IMR-90 (cell line): ENCODE data around the gene SPSB4. TPM values are rescaled to one million over a fixed set of nuclear protein-coding genes. Genes with fewer than 3 reads are reported as not detected.

Experiments
- ATAC-seq: fragments of 200-7000 bp; cut with Tn5 transposase; 2 replicates; pipeline ENCODE4 v1.9.1; 2020; ENCODE audit warnings: low read depth, mild to moderate bottlenecking, moderate library complexity
- BruUV-seq: library from RNA; stranded (reverse); fragments of 400-500 nt; replicated peaks from 2 replicates; lab custom pipeline; 2021; lab: Mats Ljungman, UMichigan
- CTCF ChIA-PET: fragments of 300-600 bp; formaldehyde crosslinking; extraction: SDS; loops from one replicate; lab custom pipeline; 2021; ENCODE audit warnings: antibody characterized with exemption; lab: Yijun Ruan, JAX
- POLR2A ChIA-PET: fragments of 300-600 bp; sonication (Branson Sonifier 250); formaldehyde crosslinking; loops from one replicate; lab custom pipeline; 2022; ENCODE audit warnings: antibody characterized with exemption; ENCODE audit not compliant: unreplicated experiment; lab: Charles Lee
- DNase-seq: peaks from one replicate; pipeline ENCODE4 v3.0.0; 2013
- H2AFZ ChIP-seq: replicated peaks from 2 replicates; pipeline ENCODE3; 2013; ENCODE audit warnings: low read length, mild to moderate bottlenecking; ENCODE audit not compliant: poor library complexity
- H2AK5ac ChIP-seq: 2 replicates; pipeline ENCODE4 v1.6.1; 2013; ENCODE audit warnings: low read depth, low read length, inconsistent platforms
- H2AK9ac ChIP-seq: replicated peaks from 2 replicates; pipeline ENCODE3; 2013; ENCODE audit warnings: mild to moderate bottlenecking, low read depth, low read length, moderate library complexity; ENCODE audit not compliant: poor library complexity
- H2BK120ac ChIP-seq: 2 replicates; pipeline ENCODE4 v1.6.1; 2013; ENCODE audit warnings: low read depth, low read length, inconsistent platforms
- H2BK15ac ChIP-seq: 3 replicates; pipeline ENCODE4 v1.6.1; 2013; ENCODE audit warnings: low read depth, low read length, inconsistent platforms
- H2BK20ac ChIP-seq: 2 replicates; pipeline ENCODE4 v1.6.1; 2013; ENCODE audit warnings: low read depth, mild to moderate bottlenecking, inconsistent platforms, low read length, moderate library complexity
- H2BK5ac ChIP-seq: 2 replicates; pipeline ENCODE4 v1.6.1; 2013; ENCODE audit warnings: mild to moderate bottlenecking, low read depth, low read length, inconsistent platforms; ENCODE audit not compliant: poor library complexity, severe bottlenecking
- H3K14ac ChIP-seq: replicated peaks from 2 replicates; pipeline ENCODE4 v1.6.1; 2013; ENCODE audit warnings: low read depth, low read length, inconsistent platforms
- H3K18ac ChIP-seq: 2 replicates; pipeline ENCODE4 v1.6.1; 2013; ENCODE audit warnings: low read depth, low read length, control low read depth
- H3K23ac ChIP-seq: 2 replicates; pipeline ENCODE4 v1.6.1; 2013; ENCODE audit warnings: low read depth, low read length, inconsistent platforms
- H3K27ac ChIP-seq: 2 replicates; pipeline ENCODE4 v1.5.1; 2013; ENCODE audit warnings: mild to moderate bottlenecking, control low read depth, low read length; ENCODE audit not compliant: insufficient read depth
- H3K27me3 ChIP-seq: 2 replicates; pipeline ENCODE4 v1.6.1; 2013; ENCODE audit warnings: low read length; ENCODE audit not compliant: control insufficient read depth, insufficient read depth
- H3K36me3 ChIP-seq: 2 replicates; pipeline ENCODE4 v1.6.1; 2013; ENCODE audit warnings: low read length, mixed read lengths; ENCODE audit not compliant: control insufficient read depth, insufficient read depth
- H3K4ac ChIP-seq: 2 replicates; pipeline ENCODE4 v1.6.1; 2013; ENCODE audit warnings: low read depth, low read length, inconsistent platforms
- H3K4me1 ChIP-seq: 2 replicates; pipeline ENCODE4 v1.6.1; 2013; ENCODE audit warnings: low read length, mixed read lengths; ENCODE audit not compliant: control insufficient read depth, insufficient read depth
- H3K4me2 ChIP-seq: 2 replicates; pipeline ENCODE4 v1.6.1; 2013; ENCODE audit warnings: low read depth, mild to moderate bottlenecking, control low read depth, low read length, moderate library complexity
- H3K4me3 ChIP-seq: 2 replicates; pipeline ENCODE4 v1.5.1; 2013; ENCODE audit warnings: low read depth, mild to moderate bottlenecking, control low read depth, low read length, moderate library complexity; ENCODE audit not compliant: insufficient read depth
- H3K56ac ChIP-seq: 2 replicates; pipeline ENCODE4 v1.6.1; 2013; ENCODE audit warnings: low read length, inconsistent platforms; ENCODE audit not compliant: insufficient read depth; ENCODE audit errors: extremely low read depth
- H3K79me1 ChIP-seq, 2 experiments: 2 replicates each; pipeline ENCODE4 v1.6.1; 2013; ENCODE audit warnings: low read length in 2 of 2, inconsistent platforms in 1 of 2, low read depth in 1 of 2
- H3K9ac ChIP-seq: 2 replicates; pipeline ENCODE4 v1.6.1; 2013; ENCODE audit warnings: low read depth, low read length, control low read depth
- H3K9me1 ChIP-seq: 2 replicates; pipeline ENCODE4 v1.6.1; 2013; ENCODE audit warnings: low read length, inconsistent platforms; ENCODE audit not compliant: insufficient read depth
- H3K9me3 ChIP-seq: 2 replicates; pipeline ENCODE4 v1.6.1; 2013; ENCODE audit warnings: low read length; ENCODE audit not compliant: control insufficient read depth, insufficient read depth
- H4K20me1 ChIP-seq: 2 replicates; pipeline ENCODE4 v1.6.1; 2013; ENCODE audit warnings: low read length, inconsistent platforms; ENCODE audit not compliant: insufficient read depth
- H4K5ac ChIP-seq: 2 replicates; pipeline ENCODE4 v1.6.1; 2013; ENCODE audit warnings: mild to moderate bottlenecking, low read depth, low read length, control low read depth
- H4K8ac ChIP-seq, 2 experiments: 2 replicates each; pipeline ENCODE4 v1.6.1; 2013; ENCODE audit warnings: low read depth in 2 of 2, low read length in 2 of 2, control low read depth in 1 of 2, inconsistent platforms in 1 of 2
- H4K91ac ChIP-seq: 2 replicates; pipeline ENCODE4 v1.6.1; 2013; ENCODE audit warnings: low read depth, low read length, inconsistent platforms; ENCODE audit not compliant: insufficient read depth
- BHLHE40 ChIP-seq: fragments of 150-350 bp; IDR thresholded peaks from 2 replicates; pipeline ENCODE4 v1.6.1; 2016; ENCODE audit warnings: mild to moderate bottlenecking, low read depth, low read length
- CEBPB ChIP-seq: IDR thresholded peaks from 2 replicates; pipeline ENCODE4 v1.6.1; 2012; ENCODE audit warnings: low read depth, low read length, improper control_type of control experiment
- CHD1 ChIP-seq: IDR thresholded peaks from 2 replicates; pipeline ENCODE4 v1.6.1; 2012; ENCODE audit warnings: low read depth, low read length, improper control_type of control experiment
- CTCF ChIP-seq: conservative IDR thresholded peaks from 2 replicates; pipeline ENCODE4 v1.5.1; 2012; ENCODE audit warnings: mild to moderate bottlenecking, low read depth, low read length, improper control_type of control experiment
- ELK1 ChIP-seq: fragments of 150-350 bp; IDR thresholded peaks from 2 replicates; pipeline ENCODE4 v1.6.1; 2016; ENCODE audit warnings: low read depth, mild to moderate bottlenecking, low read length, moderate library complexity, borderline replicate concordance
- FOS ChIP-seq: fragments of 150-350 bp; IDR thresholded peaks from 2 replicates; pipeline ENCODE4 v1.6.1; 2016; ENCODE audit warnings: low read depth, low read length
- MAFK ChIP-seq: IDR thresholded peaks from 2 replicates; pipeline ENCODE4 v1.6.1; 2012; ENCODE audit warnings: low read depth, low read length, improper control_type of control experiment
- MAZ ChIP-seq: IDR thresholded peaks from 2 replicates; pipeline ENCODE4 v1.6.1; 2012; ENCODE audit warnings: low read depth, mild to moderate bottlenecking, low read length, improper control_type of control experiment, moderate library complexity, borderline replicate concordance
- MXI1 ChIP-seq: IDR thresholded peaks from 2 replicates; pipeline ENCODE4 v1.6.1; 2012; ENCODE audit warnings: low read depth, mild to moderate bottlenecking, low read length, moderate library complexity, borderline replicate concordance
- NFE2L2 ChIP-seq: fragments of 150-350 bp; IDR thresholded peaks from 2 replicates; pipeline ENCODE4 v1.6.1; 2016; ENCODE audit warnings: low read depth, mild to moderate bottlenecking, low read length
- POLR2A ChIP-seq: IDR thresholded peaks from 2 replicates; pipeline ENCODE4 v1.6.1; 2012; ENCODE audit warnings: mild to moderate bottlenecking, low read depth, low read length
- RAD21 ChIP-seq: IDR thresholded peaks from 2 replicates; pipeline ENCODE4 v1.6.1; 2012; ENCODE audit warnings: low read length, improper control_type of control experiment
- RCOR1 ChIP-seq: IDR thresholded peaks from 2 replicates; pipeline ENCODE4 v1.6.1; 2012; ENCODE audit warnings: mild to moderate bottlenecking, low read length, improper control_type of control experiment; ENCODE audit not compliant: insufficient replicate concordance
- RFX5 ChIP-seq: IDR thresholded peaks from 2 replicates; pipeline ENCODE4 v1.8.0; 2012; ENCODE audit warnings: low read depth, mild to moderate bottlenecking, low read length, moderate library complexity
- SMC3 ChIP-seq: fragments of 150-350 bp; IDR thresholded peaks from 2 replicates; pipeline ENCODE4 v1.6.1; 2016; ENCODE audit warnings: low read depth, mild to moderate bottlenecking, antibody characterized with exemption, low read length, moderate library complexity
- USF2 ChIP-seq: fragments of 150-350 bp; IDR thresholded peaks from 2 replicates; pipeline ENCODE4 v1.6.1; 2017; ENCODE audit warnings: mild to moderate bottlenecking, antibody characterized with exemption, low read length, low read depth
- WGBS, 2 experiments: methylation state at CpG; one replicate each; pipeline versions ENCODE4 v1.1.5 to v1.1.7; 2013; ENCODE audit warnings: missing lambda C conversion rate in 2 of 2; ENCODE audit not compliant: insufficient read length in 1 of 2; ENCODE audit errors: extremely low coverage in 2 of 2; 5-methylcytosine and 5-hydroxymethylcytosine counted together
- dilution Hi-C: fragments of 300-500 bp; cut with HindIII; formaldehyde crosslinking; loops from one replicate; pipeline ENCODE4 v1.14.3; 2018; ENCODE audit warnings: low sequenced_read_pairs; ENCODE audit not compliant: unreplicated experiment
- in situ Hi-C: fragments of 300-500 bp; cut with MboI; formaldehyde crosslinking; loops from 3 replicates; pipeline ENCODE4 v1.14.3; 2019; ENCODE audit warnings: low sequenced_read_pairs, inconsistent platforms, mixed read lengths
- intact Hi-C: fragments of 100-400 bp; cut with micrococcal nuclease; formaldehyde crosslinking; loops from 2 replicates; pipeline ENCODE4 v1.10.0; 2022
- polyA plus RNA-seq, 3 experiments: library from polyadenylated mRNA; depleted of rRNA; stranded (reverse); fragments of >200 nt; gene quantifications; 2 replicates each; pipeline ENCODE4 v1.2.3, GENCODE V29; 2012; ENCODE audit warnings: low replicate concordance in 1 of 3
- total RNA-seq: library from RNA; depleted of rRNA; stranded (reverse); fragments of >200 nt; gene quantifications from 2 replicates; pipeline ENCODE4 v1.2.3, GENCODE V29; 2012

Gene SPSB4
- total and polyA plus RNA-seq, 2 of the 4 experiments (the other 2 are of a cell fraction): not detected

- no peak for ATAC-seq
- intact Hi-C loops: no loop called here
- Histone ChIP-seq H3K23ac (no peak overlapping the region), H3K4me3 (no peak overlapping the region), H3K9me3 (no peaks in the 10 kb centered on the region; the same call in 1 of the 2 replicates), H3K27ac (no peak overlapping the region), H2BK5ac (no peak overlapping the region), H3K14ac (no peak overlapping the region), H3K79me1 (no peaks in the 10 kb centered on the region), H3K4me2 (no peak overlapping the region), H3K27me3 (peaks cover 21% of the 10 kb centered on the region), H3K18ac (no peak overlapping the region), H4K91ac (no peak overlapping the region), H3K9me1 (no peaks in the 10 kb centered on the region), H2AK9ac (no peak overlapping the region), H4K5ac (no peak overlapping the region), H3K56ac (no peak overlapping the region), H3K4me1 (no peaks in the 10 kb centered on the region), H4K8ac (no peak overlapping the region), H2BK20ac (no peak overlapping the region), H3K36me3 (no peaks in the 10 kb centered on the region), H4K20me1 (no peaks in the 10 kb centered on the region), H3K4ac (no peak overlapping the region), H2BK15ac (no peak overlapping the region), H2BK120ac (no peak overlapping the region), H2AK5ac (no peak overlapping the region), H2AFZ (no peak overlapping the region), H3K9ac (no peak overlapping the region)
- ChIA-PET POLR2A (no interaction called here), CTCF (interaction anchor here (1.8 kb wide), 1 partner anchor 10 kb away, joined by 5 read pairs; no protein-coding TSS in a partner anchor)
- dilution Hi-C loops: loop anchor here (25.0 kb wide), 1 partner anchor 195 kb away; no protein-coding TSS in a partner anchor
- DNase-seq: no peak
- WGBS, 2 experiments: 21% methylated on average over 2 of the region's 3 CpGs; no CpG with 5 or more reads in 1 of the 2 experiments
- no TSS peak for BruUV-seq
- TF ChIP-seq RAD21 (no peak), ELK1 (no peak), FOS (no peak), USF2 (no peak), SMC3 (no peak), RCOR1 (no peak), CTCF (no peak), NFE2L2 (no peak), BHLHE40 (no peak), POLR2A (no peak), MXI1 (no peak), RFX5 (no peak), MAFK (no peak), CEBPB (no peak), MAZ (no peak), CHD1 (no peak)
- in situ Hi-C loops: no loop called here
Measured at GRCh38 chr3:141181819-141182218, 130.7 kb downstream of the SPSB4 start.
